Measurements from ENCODE around the gene HCFC1R1.
"Not testable (repeated sequence)": the region's sequence is repeated elsewhere in the genome, so short reads cannot be mapped to it uniquely, and the experiment has no call there.

The HCFC1R1 gene, protein sequence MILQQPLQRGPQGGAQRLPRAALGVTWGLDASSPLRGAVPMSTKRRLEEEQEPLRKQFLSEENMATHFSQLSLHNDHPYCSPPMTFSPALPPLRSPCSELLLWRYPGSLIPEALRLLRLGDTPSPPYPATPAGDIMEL

DNA sequence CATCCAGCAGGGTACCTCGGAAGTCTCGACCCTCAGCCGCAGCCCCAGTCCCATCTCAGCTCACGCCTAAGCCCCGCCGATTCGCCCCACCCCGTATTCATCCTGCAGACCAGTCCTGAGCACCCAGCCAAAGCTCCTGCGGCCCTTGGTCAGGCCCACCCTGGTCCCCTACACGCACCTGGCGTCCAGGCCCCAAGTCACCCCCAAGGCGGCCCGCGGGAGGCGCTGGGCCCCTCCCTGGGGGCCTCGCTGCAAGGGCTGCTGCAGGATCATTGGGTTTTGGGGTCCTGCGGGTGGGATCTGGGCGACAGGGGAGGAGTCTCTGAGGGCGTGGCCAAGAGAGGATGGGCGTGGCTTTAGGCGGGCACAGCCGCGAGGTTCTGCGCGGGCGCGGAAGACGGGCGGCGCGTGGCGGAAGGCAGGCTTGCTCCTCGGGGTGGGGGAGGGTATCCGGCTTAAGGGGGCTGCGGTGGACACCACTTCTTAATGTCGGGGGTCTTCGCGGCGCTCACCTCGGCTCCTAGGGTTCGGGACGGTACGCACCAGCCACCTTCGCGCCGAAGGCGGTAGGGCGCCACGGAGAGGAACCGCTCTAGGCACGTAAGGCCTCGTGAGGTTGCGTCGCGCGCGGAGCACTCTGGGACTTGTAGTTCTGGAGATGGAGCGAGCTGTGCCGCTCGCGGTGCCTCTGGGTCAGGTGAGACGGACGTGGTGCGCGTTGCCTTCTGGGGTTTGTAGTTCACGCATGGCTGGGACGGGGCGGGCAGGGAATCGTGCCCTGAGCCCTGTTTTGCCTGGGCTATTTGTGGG is at the start of gene HCFC1R1, which contains the start of gene THOC6:
HCFC1R1 (minus strand) TSS at position 274 of the 810 bp plus-strand sequence; CDS start at position 273, 1 bp downstream.
THOC6 (plus strand) TSS at position 367 of the 810 bp plus-strand sequence; CDS start at position 659, 292 bp downstream.
- peak; percentile 91 for DNase-seq (ENCODE audit: low spot score)

DNA sequence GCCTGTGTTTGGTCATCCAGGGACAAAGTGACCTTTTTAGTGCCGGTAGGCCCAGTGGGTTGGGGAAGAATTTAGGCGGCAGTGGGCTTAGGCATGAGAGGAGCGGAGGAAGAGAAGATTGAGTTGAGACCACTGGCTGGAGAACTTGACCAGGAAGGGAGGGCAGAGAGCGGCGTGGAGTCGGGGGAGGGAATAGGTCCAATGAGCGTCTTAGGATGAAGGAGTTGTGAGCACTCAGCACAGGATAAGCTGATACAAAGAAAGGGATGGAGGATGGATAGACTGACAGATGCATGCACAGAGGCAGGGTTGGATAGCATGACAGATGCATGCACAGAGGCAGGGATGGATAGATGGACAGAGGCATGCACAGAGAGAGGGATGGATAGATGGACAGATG is 49.7 kb upstream of the HCFC1R1 start:
- no peak for DNase-seq (ENCODE audit: low spot score)

DNA sequence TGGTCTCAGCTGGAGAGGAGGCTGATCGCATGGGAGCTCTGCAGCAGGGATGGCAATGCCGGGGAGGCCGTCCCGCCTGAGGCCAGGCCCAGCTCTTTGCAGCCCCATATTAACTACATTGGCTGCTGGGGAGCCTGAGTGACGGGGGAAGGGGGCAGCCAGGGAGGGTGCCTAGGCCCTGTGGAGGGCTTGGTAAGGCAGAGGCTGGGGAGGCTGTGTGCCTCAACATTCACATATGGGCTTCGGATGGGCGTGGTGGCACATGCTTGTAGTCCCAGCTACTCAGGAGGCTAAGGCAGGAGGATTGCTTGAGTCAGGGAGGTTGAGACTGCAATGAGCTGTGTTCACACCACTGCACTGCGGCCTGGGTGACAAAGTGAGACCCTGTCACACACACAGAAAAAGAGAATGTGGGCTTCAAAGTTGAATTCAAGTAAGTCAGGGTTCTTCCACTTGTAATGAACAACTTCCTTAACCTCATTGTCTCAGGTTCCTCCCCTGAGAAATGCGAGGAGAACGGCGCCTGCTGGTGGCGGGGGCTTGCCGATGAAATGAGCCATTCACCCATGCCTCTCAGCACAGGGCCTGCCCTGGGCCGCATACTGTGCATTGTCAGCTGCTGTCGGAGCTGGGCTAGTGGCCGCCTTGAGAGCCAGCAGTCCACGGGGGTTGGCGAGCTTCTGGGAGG is 49.0 kb upstream of the HCFC1R1 start:
- not testable (repeated sequence) for DNase-seq (ENCODE audit: low spot score)

DNA sequence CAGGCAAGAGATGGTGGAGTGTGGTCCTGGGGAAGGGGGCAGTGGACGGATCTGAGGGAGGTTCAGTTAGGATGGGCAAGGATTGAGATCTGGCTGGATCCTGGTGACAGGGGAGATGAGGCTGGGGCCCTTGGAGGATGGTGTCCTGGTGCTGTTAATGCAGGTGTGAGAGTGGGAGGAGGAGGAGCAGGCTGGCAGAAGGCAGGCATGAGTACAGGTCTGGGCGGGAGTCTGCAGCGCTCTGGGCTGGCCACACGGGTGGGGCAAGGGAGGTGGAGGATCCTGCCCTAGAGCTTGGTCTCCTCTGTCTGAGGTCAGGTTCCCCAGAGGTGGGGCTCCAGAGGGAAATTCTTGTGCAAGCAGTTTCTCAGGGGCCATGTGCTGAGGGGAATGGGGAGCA is 48.4 kb upstream of the HCFC1R1 start:
- DNase-seq (ENCODE audit: low spot score) = not testable (repeated sequence)

DNA sequence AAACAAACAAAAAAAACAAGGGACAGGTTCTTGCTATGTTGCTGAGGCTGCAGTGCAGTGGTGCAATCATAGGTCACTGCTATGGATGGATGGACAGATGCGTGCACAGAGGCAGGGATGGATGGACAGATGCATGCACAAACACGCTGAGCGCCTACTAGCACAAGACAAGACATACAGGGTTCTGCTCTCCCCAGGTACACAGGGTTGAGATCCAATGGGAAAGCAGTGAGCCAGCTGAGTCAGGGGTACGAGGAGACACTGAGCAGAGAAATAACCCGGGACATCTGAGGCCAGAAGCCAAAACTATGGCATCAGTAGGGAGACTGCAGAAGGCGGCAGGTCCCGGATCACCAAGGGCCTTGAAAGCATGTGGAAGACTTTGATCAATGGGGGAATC is 47.9 kb upstream of the HCFC1R1 start:
- no peak for DNase-seq (ENCODE audit: low spot score)

DNA sequence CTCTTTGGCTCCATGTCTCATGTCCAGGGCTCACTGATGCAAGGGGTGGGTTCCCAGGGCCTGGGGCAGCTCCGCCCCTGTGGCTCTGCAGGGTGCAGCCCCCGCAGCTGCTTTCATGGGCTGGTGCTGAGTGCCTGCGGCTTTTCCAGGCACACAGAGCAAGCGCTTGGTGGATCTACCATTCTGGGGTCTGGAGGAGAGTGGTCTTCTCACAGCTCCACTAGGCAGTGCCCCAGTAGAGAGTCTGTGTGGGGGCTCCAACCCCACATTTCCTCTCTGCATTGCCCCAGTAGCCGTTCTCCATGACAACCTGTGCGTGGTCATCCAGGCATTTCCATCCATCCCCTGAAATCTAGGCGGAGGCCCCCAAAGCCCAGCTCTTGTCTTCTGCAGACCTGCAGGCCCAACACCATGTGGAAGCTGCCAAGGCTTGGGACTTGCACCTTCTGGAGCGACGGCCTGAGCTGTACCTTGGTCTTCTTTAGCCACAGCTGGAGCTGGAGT is 46.9 kb upstream of the HCFC1R1 start:
- no peak for DNase-seq (ENCODE audit: low spot score)

DNA sequence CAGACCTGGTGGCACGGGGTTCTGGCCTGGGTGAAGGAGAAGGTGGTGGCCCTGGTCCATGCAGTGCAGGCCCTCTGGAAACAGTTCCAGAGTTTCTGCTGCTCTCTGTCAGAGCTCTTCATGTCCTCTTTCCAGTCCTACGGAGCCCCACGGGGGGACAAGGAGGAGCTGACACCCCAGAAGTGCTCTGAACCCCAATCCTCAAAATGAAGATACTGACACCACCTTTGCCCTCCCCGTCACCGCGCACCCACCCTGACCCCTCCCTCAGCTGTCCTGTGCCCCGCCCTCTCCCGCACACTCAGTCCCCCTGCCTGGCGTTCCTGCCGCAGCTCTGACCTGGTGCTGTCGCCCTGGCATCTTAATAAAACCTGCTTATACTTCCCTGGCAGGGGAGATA is 45.4 kb upstream of the HCFC1R1 start:
- DNase-seq (ENCODE audit: low spot score) = not testable (repeated sequence)

DNA sequence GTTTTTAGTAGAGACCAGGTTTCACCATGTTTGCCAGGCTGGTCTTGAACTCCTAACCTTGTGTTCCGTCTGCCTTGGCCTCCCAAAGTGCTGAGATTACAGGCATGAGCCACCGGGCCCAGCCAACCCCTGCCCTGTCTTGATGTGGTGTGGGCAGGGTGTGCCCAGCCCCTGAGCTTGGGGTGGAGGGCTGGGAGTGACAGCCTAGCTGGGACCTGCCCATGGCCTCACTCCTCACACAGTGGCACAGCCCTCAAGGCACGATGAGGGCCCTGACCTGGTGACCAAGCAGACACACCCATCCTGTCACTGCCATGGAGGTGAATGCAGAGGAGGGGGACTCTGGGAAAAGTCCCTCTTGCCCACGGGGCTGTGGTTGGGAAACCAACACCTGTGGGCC is 44.7 kb upstream of the HCFC1R1 start:
- DNase-seq (ENCODE audit: low spot score) = no peak

DNA sequence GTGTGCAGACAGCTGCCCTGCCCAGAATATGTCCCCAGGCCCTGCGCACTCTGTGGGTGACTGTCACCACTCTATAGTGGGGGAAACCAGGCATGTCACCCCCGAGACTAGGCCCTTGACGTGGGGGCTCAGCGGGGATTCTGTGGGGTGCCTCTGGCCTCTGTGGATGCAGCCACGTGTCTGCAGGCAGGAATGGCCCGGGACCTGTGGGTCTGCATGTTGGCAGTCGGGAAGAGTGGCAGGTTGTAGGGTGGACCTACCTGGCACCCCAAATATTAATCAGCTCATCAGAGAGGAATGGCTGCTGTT is 42.7 kb upstream of the HCFC1R1 start:
- DNase-seq (ENCODE audit: low spot score) = no peak

DNA sequence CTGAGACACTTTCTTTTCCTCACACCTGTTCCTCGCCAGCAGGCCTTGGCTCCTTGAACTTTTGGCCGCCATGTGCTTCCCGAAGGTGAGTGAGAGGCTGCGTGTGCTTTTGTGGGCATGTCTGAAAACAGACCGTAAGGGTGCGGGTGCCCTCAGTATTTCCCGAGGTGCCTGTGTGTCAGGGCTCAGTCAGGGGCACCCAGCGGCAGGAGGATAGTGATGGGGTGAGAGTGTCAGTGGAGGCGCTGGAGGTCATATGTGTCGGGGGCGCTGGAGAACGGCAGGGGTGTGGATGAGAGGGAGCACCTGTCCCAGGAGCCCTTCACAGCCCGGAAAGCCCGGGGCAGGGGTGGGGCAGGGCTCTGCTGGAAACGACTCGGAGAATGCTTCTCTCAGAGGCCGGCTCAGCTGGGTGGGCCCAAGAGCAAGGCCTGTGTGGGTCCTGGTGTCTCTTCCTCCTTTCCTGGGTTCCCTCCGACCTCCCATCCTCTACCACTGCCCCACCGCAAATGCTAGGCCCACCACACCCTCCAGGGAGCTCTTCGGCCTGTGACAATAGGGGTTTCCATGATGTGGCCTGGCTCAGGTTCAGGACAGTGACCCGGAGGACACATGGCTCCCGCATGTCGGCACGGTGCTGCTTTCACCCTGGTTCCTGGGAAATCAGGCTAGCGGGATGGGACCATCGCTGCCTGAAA is 42.1 kb upstream of the HCFC1R1 start:
- no peak for DNase-seq (ENCODE audit: low spot score)

DNA sequence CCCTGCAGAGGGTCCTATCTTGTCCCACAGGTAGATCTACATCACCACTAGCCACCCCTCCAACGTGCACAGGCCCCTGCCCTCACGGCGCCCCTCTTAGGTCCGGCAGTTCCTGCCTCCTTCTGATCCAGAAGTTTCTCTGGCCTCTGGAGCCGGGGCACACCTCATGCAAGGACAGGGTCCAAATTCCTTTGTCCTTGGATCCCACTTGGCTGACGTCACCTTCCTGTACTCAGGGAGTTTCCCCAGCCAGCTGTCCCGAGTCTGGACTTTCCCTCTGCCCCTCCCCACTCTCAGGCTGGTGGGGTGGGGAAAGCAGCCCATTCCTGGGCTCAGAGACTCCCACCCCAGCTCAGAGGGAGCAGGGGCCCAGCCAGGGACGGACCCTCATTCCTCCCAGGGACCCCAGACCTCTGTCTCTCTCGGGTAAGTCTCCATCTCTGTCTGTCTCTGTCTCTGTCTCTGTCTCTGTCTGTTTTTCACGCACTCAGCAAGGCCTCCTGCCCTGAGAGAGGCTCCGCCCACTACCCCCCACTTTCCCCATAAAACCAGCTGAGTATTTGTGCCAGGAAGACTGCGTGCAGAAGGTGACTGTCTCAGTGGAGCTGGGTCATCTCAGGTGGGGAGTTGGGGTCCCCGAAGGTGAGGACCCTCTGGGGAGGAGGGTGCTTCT is 41.5 kb upstream of the HCFC1R1 start, which contains the start of gene IL32:
IL32 (plus strand) TSS at position 572 of the 673 bp plus-strand sequence. CDS start 172 bp downstream, outside the sequence.
- peak; percentile 80 for DNase-seq (ENCODE audit: low spot score)

DNA sequence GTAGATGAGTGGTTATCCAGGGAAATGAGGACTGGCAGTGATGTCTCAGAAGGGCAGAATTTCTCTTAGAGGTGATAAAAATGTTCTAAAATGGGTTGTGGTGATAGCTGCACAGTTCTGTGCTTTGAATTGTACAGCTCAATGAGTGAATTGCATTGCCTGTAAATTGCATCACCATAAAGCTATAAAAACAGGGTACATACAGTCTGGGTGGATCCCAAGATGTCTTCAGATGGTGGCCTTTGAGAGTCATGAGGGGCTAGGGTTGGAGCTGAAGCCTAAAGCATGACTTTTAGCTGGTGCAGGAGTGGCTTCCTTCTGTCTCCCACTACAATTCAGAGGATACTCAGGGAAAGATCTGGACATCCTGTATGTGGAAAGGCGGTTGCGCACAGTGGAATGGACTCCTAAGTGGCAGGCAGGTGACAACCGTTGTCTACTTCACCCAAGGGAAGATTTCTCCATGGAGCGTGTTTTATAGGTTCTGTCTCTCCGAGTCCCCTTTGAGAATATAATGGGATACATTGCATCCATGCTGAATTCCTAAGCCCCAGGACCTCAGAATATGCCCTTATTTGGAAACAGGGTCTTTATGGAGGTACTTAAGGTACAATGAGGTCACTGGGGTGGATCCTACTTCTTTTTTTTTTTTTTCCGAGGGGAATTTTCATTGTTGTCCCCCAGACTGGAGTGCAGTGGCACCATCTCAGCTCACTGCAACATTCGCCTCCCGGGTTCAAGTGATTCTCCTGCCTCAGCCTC is 40.1 kb upstream of the HCFC1R1 start:
- no peak for DNase-seq (ENCODE audit: low spot score)

DNA sequence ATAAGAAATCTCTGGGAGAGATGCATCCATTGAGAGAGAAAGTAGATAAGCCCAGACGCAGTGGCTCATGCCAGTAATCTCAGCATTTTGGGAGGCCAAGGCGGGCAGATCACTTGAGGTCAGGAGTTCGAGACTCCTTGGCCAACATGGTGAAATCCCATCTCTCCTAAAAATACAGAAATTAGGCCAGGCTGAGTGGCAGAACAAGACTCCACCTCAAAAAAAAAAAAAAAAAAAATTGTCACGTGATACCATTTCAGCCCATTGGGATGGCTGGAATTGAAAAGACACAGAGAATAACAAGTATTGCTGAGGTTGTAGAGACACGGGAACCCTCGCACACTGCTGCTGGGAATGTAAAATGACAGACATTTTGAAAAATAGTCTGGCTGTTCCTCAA is 38.8 kb upstream of the HCFC1R1 start:
- DNase-seq (ENCODE audit: low spot score) = no peak

DNA sequence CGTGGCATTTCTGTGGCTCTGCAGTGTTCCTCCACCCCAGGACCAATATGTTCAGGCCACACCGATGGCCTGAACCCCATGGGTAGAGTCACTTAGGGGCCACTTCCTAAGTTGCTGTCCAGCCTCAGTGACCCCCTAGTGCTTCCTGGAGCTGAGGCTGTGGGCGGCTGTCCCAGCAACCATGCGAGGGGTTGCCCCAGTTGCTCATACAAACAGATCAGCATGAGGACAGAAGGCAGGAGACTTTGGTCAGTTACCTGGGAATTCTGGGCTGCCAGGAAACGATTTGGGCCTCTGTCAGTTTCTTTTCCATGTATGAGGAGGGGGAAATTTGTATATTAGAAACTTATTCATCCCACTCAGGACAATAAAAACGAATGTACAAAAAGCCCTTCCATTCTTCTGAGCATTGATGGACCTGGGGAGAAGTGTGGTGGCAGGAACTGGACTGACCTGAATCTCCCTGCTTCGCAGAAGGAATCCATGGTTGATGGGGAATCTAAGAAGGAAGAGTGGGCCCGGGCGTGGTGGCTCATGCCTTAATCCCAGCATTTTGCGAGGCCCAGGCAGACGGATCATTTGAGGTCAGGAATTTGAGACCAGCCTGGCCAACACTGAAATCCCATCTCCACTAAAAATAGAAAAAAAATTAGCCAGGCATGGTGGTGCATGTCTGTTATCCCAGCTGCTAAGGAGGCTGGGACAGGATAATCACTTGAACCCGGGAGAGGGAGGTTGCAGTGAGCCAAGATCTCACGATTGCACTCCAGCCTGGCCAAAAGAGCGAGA is 36.8 kb upstream of the HCFC1R1 start:
- DNase-seq (ENCODE audit: low spot score) = no peak

DNA sequence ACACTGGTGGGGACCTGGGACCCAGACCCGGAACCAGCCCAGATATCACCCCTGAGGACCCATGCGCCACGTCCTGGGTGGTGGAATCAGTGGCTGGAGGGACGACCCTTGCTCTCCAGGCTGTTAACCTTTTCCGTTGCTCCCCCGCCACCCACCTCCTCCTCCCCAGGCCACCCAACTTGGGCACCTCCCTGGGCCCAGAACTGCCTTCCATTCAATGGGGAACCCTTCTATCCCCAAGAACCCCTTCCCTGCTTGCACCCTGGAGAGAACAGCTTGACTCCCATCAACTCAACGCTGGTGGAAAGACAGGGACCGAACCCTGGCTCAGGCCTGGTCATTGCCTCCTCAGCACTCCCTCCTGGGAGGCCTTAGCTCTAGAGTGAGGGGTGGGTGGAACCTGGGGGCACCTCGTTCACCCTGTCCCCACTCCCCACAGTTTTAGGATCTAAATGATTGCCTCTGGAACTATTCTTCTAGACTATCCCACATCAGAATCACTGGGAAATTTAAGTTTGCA is 36.0 kb upstream of the HCFC1R1 start:
- no peak for DNase-seq (ENCODE audit: low spot score)

DNA sequence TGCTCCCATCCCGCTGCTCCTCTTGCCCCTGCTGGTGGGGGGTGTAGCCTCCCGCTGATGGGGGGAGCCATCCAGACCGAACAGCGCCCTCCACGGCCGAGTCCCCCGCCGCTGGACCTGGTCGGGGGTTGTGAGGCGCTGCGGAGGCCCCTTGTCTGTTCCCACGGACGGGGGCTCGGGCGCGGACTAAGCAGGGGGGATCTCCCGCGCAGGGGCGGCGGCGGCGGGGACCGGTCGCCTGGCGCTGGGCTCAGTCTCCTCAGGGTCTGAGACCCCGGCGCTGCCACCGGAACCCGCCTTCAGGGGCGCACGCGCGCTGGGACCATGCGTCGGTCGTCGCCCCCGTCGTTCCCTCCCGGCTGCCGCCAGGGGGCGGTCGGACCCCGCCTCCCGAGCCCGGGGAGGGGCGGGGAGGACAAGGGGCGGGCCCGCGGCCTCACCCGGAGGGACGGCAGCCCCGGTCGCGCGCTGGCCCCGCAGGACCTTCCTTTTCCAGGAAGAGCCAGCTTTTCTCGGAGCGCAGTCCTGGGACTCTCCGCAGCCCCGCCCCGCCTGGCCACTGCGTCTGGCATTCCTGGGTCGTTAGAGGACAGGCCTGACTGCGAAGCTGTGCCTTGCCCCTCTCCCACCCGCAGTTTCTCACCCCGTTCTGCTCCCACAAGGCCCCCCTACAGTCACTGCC is 35.4 kb upstream of the HCFC1R1 start:
- DNase-seq (ENCODE audit: low spot score) = peak; percentile 79

DNA sequence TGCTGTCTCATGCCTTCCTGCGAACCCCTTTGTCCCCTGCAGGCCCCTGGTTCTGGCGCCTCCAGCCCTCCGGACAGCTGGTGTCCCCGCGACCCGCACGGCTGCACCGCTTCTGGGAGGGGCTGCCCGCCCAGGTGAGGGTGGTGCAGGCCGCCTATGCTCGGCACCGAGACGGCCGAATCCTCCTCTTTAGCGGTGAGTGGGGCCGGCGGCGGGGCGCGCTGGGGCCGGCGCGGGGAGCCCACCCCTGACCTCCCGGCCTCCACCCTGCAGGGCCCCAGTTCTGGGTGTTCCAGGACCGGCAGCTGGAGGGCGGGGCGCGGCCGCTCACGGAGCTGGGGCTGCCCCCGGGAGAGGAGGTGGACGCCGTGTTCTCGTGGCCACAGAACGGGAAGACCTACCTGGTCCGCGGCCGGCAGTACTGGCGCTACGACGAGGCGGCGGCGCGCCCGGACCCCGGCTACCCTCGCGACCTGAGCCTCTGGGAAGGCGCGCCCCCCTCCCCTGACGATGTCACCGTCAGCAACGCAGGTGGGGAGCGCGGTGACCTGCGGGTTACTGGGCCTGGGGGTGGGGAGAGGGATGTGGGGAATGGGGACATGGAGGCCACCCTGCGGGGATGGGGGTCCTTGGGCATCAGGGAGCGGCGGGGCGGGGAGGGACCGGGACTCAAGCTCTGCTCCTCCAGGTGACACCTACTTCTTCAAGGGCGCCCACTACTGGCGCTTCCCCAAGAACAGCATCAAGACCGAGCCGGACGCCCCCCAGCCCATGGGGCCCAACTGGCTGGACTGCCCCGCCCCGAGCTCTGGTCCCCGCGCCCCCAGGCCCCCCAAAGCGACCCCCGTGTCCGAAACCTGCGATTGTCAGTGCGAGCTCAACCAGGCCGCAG is 34.6 kb upstream of the HCFC1R1 start:
- DNase-seq (ENCODE audit: low spot score) = no peak

All from HuH-7 (cell line).